OCI-LY1 (cell line): Measurements from ENCODE around the gene MDM4.

Experiments
- CTCF ChIP-seq: fragments of 200-600 bp; sonication (generic), shearing (Covaris generic); IDR thresholded peaks from 2 replicates; pipeline ENCODE4 v1.5.1; 2017; ENCODE audit warnings: mild to moderate bottlenecking, antibody characterized with exemption, low read length, moderate library complexity, mixed read lengths
- EZH2 ChIP-seq: fragments of 200-600 bp; sonication (generic), shearing (Covaris generic); IDR thresholded peaks from 2 replicates; pipeline ENCODE4 v1.8.0; 2017; ENCODE audit warnings: borderline replicate concordance, mixed run types, mild to moderate bottlenecking, antibody characterized with exemption, low read length, moderate library complexity, mixed read lengths

GRCh38 chr1:204577794-204578478 is 61.7 kb downstream of the MDM4 start:
- TF ChIP-seq EZH2: no peak
- no peak for TF ChIP-seq CTCF
